Measurements from ENCODE around the gene DISC1.

The DISC1 gene

DNA sequence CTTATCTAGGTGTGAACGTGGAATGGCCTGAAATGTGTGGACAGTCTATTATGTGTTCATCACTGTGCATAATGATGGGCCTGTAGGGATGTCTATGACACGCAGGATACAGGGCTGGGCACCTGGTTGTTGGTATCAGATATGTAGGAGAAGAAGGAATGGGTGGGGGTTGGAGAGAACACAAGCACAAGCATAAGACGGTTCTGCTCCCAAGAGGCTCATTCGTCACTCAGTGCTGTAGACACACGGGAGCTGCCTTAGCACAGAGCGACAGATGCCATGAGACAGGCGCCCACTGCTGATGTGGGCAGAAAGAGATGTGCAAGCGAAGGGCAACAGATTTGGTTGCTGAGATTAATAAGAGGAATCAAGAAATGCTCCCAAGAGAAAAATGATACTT is 256.2 kb downstream of the DISC1 start:
- DNase-seq (ENCODE audit: low read depth in 2 of 2), result no peak
- no peak overlapping the region for H3K4me3 ChIP-seq (replicated peaks in 1 of 2; ENCODE audit: low read depth in 2 of 2, low read length in 2 of 2)
- TF ChIP-seq, protein P1, sequence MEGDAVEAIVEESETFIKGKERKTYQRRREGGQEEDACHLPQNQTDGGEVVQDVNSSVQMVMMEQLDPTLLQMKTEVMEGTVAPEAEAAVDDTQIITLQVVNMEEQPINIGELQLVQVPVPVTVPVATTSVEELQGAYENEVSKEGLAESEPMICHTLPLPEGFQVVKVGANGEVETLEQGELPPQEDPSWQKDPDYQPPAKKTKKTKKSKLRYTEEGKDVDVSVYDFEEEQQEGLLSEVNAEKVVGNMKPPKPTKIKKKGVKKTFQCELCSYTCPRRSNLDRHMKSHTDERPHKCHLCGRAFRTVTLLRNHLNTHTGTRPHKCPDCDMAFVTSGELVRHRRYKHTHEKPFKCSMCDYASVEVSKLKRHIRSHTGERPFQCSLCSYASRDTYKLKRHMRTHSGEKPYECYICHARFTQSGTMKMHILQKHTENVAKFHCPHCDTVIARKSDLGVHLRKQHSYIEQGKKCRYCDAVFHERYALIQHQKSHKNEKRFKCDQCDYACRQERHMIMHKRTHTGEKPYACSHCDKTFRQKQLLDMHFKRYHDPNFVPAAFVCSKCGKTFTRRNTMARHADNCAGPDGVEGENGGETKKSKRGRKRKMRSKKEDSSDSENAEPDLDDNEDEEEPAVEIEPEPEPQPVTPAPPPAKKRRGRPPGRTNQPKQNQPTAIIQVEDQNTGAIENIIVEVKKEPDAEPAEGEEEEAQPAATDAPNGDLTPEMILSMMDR (IDR thresholded peaks at IDR 0.05; ENCODE audit: low read depth, low read length), result no peak

DNA sequence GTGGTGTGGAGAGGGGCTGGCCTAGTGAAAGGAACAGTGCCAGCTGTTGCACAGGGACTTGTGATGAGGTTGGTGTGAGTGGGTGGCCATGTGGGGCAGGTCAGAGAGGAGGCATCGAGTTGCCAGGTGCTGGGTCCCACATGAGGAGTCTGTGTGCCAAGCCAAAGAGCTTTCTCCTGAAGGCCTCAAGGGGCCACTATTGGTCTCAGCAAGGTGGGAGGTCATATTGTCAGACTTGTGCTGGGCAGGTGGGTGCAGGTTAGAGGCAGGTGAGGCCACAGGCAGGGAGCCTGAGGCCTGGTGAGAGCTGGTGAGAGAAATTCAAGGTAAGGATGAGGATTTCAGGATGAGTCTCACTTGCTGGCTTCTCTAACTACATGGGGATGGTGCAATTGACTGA is 256.8 kb downstream of the DISC1 start:
- TF ChIP-seq, protein P1 (IDR thresholded peaks at IDR 0.05; ENCODE audit: low read depth, low read length), result no peak
- H3K4me3 ChIP-seq (replicated peaks in 1 of 2; ENCODE audit: low read depth in 2 of 2, low read length in 2 of 2), result no peak overlapping the region
- DNase-seq (ENCODE audit: low read depth in 2 of 2), result no peak

DNA sequence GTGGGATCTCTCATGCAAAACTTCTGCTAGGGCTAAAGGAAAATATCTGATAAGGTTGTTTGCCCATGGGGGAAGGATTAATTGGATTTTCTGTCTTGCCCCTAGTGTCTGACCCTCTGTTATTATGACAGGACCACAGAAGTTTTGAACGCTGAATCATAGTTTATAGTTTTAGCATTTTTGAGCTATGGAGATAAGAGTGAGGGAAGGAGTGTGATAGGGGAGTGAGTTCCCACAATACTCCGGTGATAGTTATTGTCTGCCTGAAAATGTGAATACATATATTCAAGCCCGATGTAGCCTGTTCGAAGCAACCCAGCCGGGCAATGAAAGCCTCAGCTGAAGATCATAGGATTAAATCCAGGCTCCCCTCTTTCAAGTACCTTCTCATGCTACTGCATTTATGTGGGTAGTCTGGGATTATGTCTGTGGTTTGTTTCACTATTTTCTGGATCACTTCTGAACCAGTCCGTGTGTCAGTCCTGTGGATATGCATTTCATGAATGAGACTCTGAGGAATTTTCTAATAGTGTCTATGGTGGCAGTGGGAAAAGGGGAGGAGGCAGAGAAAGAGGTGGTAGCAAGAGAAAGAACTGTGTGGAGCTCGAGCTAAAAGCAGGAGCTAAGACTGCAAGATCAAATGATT is 258.7 kb downstream of the DISC1 start:
- H3K4me3 ChIP-seq (replicated peaks in 1 of 2; ENCODE audit: low read depth in 2 of 2, low read length in 2 of 2), result no peak overlapping the region
- peak; percentile 39 to 66 for DNase-seq (ENCODE audit: low read depth in 2 of 2)
- TF ChIP-seq, protein P1 (IDR thresholded peaks at IDR 0.05; ENCODE audit: low read depth, low read length), result no peak

DNA sequence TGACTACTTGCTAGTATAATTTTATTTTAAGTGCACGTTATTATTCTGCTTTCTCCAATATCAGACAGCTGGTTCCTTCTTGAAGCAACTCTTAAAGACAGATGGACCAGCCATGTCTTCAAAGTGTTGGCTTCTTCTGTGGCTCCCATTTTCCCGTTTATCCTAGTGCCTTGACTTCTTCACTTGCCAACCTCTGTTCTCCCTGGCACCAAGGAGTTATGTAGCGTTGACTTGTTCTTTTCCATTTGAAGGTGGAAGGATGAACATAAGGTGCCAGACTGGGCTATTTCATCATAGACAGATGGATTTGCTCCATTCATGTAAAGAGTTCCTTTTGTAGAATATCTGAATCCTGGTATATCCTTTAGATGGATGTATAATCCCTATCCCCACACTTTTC is 260.6 kb downstream of the DISC1 start:
- no peak overlapping the region for H3K4me3 ChIP-seq (replicated peaks in 1 of 2; ENCODE audit: low read depth in 2 of 2, low read length in 2 of 2)
- TF ChIP-seq, protein P1 (IDR thresholded peaks at IDR 0.05; ENCODE audit: low read depth, low read length), result no peak
- DNase-seq (ENCODE audit: low read depth in 2 of 2), result no peak

DNA sequence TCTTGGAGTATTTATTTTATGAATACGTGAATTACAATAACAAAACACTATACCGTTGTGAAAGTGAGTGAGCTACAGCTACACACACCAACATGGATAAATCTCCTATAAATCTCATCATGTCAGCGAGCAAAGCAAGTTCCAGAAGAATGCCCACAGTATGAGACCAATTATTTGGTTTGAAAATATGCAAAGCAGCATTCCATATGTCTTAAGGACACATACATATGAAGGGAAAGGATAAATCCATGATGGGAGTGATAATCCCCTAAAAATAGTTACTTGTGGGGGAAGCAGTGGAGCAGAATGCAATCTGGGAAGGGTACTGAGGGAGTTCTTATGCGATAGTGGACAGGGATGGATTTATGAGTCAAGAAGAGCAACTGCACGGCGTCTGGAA is 261.3 kb downstream of the DISC1 start:
- no peak for DNase-seq (ENCODE audit: low read depth in 2 of 2)

DNA sequence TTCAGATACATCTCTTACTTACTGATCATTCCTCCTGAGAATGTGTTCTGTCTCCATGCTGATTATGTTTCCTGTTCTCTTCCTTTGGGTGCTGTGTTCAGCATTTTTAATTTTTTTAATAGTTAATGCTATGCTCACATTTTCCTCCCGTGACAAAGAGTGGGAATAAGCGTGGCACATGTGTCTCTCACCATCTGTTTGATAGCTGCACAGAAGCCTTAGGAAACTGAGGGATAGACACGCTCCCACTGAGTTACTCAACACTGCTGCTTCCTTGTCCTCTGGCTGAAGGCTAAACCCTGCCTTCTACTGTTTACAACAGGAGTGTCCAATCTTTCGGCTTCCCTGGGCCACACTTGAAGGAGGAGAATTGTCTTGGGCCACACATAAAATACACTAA is 264.2 kb downstream of the DISC1 start:
- TF ChIP-seq, protein P1 (IDR thresholded peaks at IDR 0.05; ENCODE audit: low read depth, low read length), result no peak
- DNase-seq (ENCODE audit: low read depth in 2 of 2), result no peak
- no peak overlapping the region for H3K4me3 ChIP-seq (replicated peaks in 1 of 2; ENCODE audit: low read depth in 2 of 2, low read length in 2 of 2)

More for the DNA sequence above, 261.3 kb downstream of the DISC1 start:
- no peak overlapping the region for H3K4me3 ChIP-seq (replicated peaks in 1 of 2; ENCODE audit: low read depth in 2 of 2, low read length in 2 of 2)
- TF ChIP-seq, protein P1 (IDR thresholded peaks at IDR 0.05; ENCODE audit: low read depth, low read length), result no peak

Measured in cardiac fibroblast (primary cell).